Activated CD8-positive, alpha-beta memory T cell treated with anti-CD3 and anti-CD28 coated beads, Interleukin-2, amount 50 U/mL, for 48 hours (primary cell): ENCODE data around the gene FOXP1.

Experiments
- DNase-seq: peaks from one replicate; pipeline ENCODE4 v3.0.0-alpha.2; 2020

FOXP1 gene

DNA sequence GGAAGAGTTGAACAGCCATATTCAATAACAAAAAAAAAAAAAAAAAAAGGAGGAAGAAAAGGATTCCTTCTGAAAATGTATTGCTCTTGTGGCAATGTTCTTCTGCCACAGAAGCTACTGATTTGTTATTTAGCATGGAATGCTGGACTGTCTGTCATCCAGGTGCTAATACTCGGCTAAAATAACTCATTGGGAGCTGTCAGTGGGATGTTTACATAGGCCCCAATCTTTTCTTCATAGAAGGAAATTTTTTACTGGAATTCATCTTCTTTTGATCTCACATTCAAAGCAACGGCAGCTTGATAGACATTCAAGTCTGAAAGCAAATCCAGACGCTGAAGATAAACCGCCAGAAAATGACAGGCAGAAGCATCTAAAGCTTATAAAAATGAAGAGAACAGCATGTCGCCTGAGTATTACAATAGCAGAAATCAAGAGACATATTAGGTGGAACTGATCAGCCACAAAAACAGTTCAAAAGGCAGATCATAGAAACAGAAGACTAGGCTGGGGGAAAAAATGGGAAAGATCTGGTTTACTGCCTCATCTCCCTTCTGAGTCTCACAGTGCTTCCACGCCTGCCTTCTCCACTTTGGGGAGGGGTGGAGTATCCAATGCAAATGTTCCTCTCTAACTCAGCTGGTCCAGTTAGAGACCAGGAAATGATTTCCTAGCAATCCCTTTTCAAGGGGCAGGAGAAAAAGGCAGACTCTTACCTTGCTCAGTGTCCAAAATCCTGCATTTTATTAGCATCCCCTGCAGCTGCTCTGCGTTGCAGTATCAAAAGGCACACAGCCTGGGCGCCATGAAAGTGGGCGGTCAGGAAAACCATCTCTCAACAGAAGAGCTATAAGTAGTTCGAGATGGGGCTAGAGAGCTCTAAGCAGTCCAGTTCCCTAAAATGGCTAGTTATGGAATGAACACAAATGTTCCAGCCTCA lies 451.9 kb downstream of the FOXP1 start:
- DNase-seq = no peak

DNA sequence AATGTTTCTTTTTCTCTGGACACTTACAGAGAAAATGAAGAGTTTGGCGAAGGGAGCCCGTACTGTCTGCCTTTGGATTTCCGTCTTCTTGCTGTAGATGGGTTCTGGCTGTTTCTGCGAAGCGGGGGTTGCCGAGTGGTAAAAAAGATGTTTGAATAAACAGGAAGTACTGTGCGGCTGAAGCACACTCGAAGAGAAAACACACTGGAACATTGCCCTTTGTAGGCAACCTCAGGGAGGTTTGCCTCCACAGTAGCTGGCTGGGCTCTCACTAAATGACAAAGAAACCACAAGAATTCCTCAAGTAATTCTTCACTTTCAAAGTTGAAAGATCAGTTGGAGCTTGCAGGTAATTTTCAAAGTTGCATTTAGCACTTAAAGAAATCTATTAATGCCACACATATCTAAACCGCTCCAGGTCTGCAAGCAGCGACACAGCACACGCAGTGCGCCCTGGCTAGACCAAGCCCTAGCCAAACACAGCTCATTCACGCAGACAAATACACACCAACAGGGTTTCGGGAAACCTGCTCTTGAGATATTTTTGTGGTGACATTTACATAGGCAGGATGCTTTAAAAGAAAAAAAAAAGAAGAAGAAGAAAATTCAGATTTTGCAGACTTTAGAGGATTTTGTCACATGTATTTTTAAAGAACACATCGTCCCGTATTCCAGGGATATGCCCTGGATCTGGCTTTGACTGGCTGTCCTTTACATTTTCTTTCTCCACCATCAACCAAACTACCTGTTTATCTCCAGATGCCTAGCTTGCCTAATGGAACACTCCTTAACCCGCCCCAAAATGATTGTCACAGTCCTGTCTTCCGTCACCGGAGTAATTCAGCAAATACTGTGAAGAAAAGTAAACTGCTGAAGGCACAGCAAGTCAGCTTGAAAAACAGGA lies 452.8 kb downstream of the FOXP1 start:
- DNase-seq = peak; percentile 75

DNA sequence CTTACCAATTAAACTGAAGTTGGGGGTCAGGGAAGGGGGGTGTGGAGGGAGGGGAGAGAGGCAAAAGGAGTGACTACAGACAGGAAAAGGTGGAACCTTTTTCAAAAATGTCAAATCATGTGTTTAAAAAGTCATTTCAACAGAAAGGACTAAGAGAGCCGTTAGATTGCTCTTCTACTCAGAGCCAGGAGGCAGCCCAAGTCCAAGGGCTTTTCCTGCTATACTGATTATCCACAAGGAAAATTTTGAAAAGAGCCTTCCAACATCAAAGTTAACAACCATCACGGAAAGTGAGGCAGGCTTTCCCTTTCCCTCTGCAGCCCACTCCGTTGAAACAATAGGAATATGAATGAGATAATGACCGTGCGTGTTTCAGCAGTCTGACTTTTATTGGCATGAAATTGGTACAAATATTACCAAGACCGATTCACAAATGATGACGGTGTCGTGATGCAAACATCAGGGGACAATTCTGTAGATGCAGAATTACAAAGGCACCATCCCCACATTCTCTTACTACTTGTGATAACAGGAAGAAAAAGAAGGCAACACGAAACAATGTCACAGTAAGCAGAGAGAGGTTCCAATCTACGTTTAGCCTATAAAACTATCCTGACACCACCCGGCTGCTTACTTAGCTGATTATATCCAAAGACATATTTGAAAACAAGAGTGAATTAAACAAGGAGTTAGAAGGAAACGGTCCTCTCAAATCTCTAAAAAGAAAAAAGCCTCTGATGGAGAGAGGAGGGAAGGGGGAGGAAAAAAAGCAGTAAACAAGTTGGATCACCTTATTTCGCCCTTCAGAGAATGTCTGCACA lies 453.7 kb downstream of the FOXP1 start:
- no peak for DNase-seq

DNA sequence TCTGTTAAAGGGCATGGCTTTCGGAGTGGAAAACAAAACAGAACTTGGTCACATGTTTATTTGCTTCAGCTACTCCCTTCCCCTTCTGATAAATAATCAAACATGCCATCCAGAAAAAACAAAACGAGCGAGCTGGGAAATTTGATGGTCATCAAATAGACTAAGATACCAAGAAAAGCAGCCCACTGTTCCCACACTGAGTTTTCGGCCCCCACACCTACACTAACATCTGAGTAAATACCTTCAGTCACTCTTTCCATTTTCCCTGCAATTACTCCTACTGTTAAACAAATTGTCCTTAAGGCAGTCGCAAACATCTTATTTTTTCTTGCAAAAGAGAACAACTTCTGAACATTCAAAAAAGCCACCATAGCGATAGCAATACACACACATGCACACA lies 454.6 kb downstream of the FOXP1 start:
- DNase-seq = no peak

DNA sequence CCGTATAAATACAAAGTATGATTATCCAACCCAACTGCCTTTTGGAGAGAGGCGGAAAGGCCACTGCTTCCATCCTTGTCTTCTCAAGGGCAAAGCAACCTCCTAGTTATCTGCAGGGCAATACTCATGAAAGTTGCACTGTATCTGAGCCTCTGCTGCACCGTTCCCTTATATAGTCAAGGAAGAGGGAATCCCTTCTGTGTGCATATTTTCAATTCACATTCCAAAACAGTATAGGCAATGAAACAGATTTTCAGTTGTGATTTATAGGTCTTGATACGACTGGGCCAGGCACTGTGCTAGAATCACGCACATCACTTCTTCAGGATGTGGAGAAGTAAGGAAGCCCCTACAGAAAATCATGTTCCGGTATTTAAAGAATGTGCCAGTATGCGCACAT lies 455.7 kb downstream of the FOXP1 start:
- DNase-seq = no peak

DNA sequence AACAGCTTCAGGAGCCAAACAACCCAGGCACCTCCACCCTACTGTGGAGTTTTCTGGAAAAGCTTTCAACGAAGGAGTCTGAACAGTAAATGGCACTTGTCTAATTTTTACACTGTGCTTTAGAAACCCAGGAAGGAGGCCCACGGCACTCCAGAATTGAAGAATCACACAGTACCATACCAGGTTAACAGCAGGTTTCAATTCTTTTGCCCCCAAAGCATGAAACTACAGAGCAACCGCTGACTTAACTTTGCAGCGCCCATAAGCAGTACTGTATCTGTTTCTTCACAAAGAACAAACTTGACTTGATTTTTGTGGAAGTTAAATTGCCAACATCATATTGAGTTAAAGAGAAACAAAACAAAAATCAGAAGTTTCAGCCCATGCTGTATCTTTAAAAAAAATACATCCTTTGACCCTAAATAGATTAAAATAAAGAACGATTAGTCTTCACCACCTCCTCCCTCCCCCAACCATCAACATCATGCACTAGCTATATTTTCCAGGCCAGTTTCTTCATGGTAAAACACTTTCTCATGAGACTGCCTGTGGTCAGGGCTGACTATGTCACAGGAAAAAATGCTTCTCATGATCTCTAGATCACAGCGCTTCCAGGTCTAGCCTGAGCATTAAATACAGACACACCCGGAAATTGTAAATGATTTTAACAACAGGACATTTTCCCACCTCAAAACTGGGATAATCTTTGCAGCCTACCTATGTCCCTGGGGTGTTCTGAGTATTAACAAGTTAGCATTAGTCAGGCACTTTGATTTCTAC lies 456.3 kb downstream of the FOXP1 start:
- no peak for DNase-seq

DNA sequence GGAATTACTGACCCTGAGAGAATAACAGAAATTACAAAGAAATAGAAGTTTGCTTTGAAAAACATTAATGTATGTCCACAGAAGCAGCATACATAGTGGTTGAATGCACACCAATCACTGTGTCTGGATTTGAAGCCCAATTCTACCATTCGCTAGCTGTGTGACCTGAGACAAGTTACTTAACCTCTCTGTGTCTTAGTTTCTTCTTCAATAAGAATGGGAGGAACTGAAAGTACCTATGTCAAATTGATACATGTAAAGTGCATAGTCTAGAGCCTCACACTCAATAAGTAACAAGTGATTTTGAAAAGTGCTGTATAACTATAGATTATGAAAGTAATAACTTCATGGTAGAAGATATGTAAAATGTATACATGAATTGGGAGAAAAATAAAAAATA lies 457.8 kb downstream of the FOXP1 start:
- DNase-seq = no peak

DNA sequence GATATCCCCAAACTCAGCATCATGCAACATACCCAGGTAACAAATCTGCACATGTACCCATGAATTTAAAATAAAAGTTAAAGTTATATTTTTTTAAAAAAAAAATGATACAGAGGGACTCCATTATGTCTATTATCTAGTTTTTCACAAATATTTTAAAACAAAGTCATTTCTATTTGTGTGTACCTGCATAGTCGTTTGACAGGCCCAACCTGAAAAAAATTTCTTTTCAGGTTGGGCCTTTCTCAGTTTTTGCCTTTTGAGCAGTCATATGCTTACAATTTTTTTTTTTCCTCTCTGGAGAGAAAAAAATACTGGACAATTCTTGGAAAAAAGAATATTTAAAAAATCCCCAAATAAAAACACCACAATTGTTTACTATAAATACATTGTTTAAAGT lies 459.5 kb downstream of the FOXP1 start:
- no peak for DNase-seq

DNA sequence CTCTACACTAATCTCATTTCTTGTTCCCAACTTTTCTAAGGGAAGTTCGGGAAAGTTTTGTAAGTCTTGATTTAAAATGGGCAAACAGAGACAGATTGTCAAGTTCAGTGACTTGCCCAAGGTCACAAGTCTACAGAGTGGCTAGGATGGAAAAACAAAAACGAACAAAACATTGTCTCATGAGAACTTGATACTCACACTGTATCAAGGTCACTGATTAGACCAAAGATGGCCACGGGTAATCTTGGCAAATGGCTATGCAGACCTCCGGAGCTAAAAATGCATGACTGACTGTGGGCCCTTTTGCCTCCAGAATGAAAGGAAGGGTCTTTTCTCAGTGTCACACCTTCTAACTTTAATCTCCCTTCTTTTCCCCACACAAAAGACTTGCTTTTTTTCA lies 460.9 kb downstream of the FOXP1 start:
- DNase-seq = no peak

DNA sequence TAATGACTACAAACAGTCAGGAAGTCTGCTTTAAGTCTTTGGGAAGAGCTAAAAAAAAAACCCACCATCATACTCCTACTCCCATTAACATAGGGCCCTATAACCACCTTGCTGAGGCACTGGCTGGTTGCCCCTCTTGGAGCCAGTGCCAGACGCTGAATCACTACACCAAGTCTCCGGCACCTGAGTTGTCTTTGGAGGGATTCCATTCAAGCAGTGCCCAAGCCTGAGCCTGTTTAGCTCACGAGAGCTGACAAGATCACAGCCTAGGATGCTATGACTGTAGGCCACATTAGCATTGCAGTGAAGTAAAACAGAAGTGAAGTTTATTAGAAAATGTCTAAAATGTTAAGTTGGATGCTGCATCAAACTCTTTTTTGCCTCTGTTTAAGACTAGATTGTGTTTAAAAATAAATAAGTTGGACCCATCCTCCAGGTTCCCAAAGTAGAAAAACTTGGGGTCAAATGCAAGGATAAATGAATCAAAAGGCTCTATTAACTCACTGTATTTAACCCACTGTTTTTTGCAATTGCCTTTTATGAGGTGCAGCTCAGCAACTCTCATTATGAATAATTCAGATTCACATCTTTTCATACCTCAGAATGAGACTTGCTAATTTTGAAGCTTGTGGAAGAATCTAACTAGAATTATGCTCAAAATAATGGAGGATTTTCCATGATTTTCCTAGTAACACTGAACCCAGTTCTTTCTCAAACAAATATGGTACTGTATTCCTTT lies 461.9 kb downstream of the FOXP1 start:
- DNase-seq = no peak

DNA sequence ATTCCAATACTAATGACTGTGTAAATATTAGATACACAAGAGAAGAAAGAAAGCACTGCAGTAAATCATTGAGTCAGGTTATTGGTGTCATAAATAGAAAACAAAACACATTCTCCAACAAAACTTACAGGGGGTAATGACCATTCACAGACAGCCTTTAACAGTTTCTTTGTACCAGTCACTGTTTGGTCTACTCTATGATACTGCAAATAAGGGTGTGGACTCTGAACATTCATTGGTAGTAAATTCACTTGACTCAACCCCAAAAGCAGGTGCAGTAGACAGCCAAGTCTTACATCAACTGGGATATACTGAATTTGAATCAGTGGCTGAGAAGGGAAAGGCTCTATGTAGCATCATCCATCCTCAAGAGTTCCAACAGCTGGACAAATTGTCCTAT lies 463.5 kb downstream of the FOXP1 start:
- DNase-seq = no peak

DNA sequence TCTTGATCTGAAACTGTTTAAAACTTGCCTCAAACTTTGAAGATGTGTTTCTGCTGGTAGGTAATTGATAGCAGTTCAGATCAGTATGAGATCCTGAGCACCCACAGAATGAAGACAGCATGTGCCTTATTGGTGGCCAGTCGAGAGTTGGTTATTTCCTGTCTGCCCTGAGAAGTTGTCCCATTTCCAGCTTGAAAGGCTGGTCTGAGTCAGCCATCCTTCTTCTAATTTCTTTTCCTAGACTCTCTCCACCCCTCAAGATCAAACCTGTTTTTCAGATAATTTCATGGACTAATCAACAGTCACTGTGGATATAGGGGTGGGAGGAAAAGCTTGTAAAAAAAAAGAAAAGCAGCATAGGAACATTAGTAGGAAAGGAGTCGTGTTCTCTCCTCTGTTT lies 464.4 kb downstream of the FOXP1 start:
- DNase-seq = no peak

DNA sequence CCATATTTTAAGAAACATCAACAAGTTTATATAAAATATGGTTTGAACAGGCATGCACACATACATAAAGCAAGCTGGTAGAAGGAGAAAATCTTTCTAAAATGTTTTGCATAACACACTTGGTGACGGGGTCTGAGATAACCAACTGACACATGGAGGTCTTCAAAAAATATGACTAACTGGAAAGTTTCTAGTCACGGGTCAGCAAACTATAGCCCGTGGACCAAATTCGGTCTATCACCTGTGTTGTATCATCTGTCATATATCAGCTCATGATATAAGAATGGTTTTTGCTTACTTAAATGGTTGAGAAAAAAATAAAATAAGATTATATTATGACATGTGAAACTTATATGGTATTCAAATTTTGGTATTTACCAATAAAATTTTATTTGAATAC lies 465.1 kb downstream of the FOXP1 start:
- no peak for DNase-seq

DNA sequence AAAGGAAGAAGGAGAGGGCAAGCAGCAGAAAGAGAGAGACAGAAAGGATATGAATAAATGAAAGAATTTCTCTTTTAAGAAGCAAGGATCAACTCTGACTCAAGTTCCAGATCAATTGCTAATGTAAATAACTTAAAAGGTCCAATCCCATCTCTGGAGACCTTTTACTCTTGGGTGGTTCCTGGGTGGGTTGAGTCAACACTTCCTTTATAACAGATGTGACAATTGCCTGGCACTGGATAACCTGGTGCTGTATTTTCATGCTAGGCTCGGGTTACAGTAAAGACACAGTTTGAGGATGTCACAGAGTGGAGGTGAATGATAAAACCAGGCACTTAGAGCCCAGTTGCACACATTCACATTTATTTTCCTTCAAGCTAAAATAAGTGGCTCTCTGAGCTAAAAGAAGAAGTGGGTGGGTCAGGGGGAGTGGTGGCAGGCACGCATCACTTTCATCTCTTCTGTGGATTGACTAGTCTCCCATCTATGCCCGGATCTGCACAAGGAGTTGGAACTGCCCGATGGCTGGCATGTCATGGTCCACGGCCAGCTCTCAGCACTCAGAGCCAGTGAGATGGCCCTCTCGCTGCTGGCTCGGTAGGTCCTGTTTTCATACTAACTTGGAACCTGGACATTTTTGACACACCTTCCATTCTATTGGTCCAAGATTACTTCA lies 465.8 kb downstream of the FOXP1 start:
- DNase-seq = no peak

DNA sequence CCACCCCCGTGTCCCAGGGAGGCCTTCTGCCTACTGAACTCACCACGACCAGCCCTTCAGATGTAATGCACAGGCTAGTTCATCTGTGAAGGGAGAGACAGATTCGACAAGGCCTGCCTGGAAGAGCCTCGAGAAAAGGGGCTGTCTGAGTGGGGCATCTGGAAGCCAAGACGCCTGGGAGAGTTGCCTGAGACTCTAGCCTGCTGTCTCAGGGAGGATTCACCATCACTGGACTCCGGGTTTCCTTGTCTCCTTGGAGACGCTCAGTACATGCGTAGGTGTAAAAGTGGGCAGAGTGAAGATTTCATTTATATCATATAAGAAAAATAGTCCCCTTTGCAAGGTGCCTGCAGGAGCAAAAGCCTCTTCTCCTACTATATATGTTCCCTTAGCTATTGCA lies 468.9 kb downstream of the FOXP1 start:
- no peak for DNase-seq

DNA sequence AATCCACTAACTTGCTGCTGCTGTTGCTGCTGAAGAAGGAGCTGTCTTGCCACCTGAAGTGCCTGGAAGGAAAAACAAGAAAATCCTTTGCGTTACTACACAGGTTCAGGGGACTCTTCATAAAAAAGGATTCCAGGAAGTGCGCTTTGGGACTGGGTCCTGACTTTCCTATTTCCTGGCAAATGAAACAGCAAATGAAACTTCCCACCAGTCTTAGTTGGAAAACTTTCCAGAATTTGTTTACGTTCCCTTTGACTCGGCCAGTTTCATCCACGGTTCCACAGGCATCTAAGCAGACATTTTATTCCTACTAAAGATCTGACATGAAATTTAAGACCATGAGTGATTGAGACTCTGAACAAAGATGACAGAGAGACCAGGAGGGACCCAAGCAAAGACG lies 471.0 kb downstream of the FOXP1 start:
- DNase-seq = no peak

DNA sequence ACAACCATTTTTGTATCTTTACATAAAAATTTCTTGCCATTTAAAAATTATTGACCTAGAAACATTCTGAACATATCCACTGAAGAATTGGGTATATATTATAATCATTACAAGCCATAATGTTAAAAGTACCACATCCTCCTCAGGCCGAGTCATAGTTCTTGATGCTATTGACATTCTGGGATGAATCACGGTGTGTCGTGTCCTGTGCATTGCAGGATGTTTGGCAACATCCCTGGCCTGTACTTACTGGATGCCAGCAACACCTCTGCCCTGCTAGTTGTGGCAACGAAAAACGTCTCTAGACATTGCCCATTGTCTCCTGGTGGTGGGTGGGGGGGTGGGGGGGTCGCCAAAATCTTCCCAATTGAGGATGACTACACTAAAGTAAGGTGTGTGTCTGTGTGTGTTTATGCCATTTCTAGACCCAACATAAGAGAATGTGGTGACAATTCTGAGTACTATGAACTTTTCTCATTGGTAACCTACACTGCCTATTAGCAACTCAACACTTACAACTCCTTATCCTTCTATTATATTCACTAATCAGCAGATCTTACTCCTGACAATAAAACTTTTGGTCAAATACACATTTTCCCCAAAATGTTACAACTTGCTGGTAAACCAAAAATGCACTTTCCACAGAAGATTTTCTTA lies 471.6 kb downstream of the FOXP1 start:
- no peak for DNase-seq

DNA sequence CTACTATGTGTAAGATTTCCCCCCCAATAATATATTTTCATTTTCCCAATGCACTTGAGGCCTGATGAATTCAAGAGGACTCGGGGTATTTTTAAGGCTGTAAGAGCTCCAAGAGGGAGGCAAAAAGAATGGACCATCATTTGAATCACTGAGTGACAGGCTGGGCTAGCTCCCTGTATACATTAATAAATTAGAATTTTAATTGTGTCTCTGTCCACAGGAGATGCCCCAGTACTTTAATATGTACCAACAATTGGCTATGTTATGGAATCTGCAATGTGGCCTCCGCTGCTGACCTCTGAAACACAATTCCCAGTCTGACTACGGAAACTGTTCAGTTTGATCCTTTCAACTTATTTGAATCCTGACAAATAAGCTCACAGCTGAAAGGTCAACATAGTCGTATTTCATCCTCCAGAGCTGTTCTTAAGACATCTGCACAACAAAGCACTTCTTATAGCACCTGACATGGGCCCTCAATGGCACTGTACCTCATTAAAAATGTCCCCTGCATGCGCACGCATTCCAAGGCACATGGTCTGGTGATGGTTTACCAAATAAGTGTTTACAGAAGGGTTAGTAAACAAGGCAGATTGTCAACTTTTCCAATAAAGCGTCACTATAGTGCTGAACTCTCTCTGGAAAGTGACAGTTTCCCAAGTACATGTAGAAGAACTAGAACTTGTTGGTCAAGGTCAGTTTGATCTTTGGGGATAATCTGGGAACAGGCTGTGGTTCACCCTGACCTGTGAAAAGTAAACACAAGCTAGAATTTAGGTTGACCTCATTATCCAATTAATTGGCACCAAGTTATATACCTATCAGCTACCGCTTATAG lies 472.9 kb downstream of the FOXP1 start:
- DNase-seq = no peak

DNA sequence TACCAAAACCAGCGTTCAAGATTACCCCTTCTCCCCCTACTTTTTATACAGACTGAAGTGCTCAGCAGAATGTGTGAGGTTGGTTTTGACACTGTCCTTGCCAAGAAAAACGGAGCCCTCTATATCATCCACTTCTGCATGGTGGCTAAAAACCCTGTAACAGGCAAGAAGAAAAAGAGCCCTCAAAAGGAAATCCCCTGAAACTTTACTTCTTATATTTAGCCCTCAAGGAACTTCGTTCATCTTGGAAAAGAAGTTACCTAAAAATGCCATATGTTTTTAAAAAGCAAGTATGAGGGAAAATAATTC lies 473.6 kb downstream of the FOXP1 start:
- DNase-seq = no peak
